Muscle layer of colon (tissue), 2 donors: ENCODE measurements around the gene HDAC6.

Experiments used
- H3K27ac ChIP-seq: one replicate; pipeline ENCODE4 v1.7.0; 2013; ENCODE audit warnings: low read depth, mild to moderate bottlenecking, low read length, moderate library complexity
- H3K27me3 ChIP-seq, 2 donors: one replicate each; pipeline ENCODE4 v1.7.0; 2013; ENCODE audit warnings: low read length in 2 of 2, mild to moderate bottlenecking in 2 of 2; ENCODE audit not compliant: insufficient read depth in 2 of 2, control insufficient read depth in 1 of 2
- H3K36me3 ChIP-seq: one replicate; pipeline ENCODE4 v1.7.0; 2013; ENCODE audit warnings: mild to moderate bottlenecking, low read length; ENCODE audit not compliant: insufficient read depth
- H3K4me1 ChIP-seq: one replicate; pipeline ENCODE4 v1.7.0; 2013; ENCODE audit warnings: mild to moderate bottlenecking, low read length; ENCODE audit not compliant: insufficient read depth
- H3K4me3 ChIP-seq, 2 donors: one replicate each; pipeline ENCODE4 v1.7.0; 2013; ENCODE audit warnings: low read length in 2 of 2, low read depth in 1 of 2, mild to moderate bottlenecking in 1 of 2, moderate library complexity in 1 of 2
- H3K9ac ChIP-seq: one replicate; pipeline ENCODE4 v1.7.0; 2013; ENCODE audit warnings: low read length
- H3K9me3 ChIP-seq: one replicate; pipeline ENCODE4 v1.7.0; 2013; ENCODE audit warnings: mild to moderate bottlenecking, low read length
- donor health status: abdominal sarcoma.
- donor health status: Adenocarcinoma of cecum.

HDAC6 gene

GRCh38 chrX:48782216-48782615, 19.7 kb upstream of the HDAC6 start:
- H3K27me3 ChIP-seq = peaks cover 0 to 10% of the 10 kb centered on the region in 2 donors
- H3K36me3 ChIP-seq = no peaks in the 10 kb centered on the region
- no peak overlapping the region for H3K9ac ChIP-seq
- H3K4me3 ChIP-seq = no peak overlapping the region
- no peaks in the 10 kb centered on the region for H3K9me3 ChIP-seq
- H3K4me1 ChIP-seq = no peaks in the 10 kb centered on the region
- H3K27ac ChIP-seq = no peak overlapping the region

GRCh38 chrX:48782795-48783194, 19.1 kb upstream of the HDAC6 start:
- H3K9ac ChIP-seq = no peak overlapping the region
- no peaks in the 10 kb centered on the region for H3K36me3 ChIP-seq
- no peaks in the 10 kb centered on the region for H3K4me1 ChIP-seq
- H3K27me3 ChIP-seq = peaks cover 0 to 10% of the 10 kb centered on the region in 2 donors
- no peaks in the 10 kb centered on the region for H3K9me3 ChIP-seq
- H3K4me3 ChIP-seq = no peak overlapping the region
- H3K27ac ChIP-seq = no peak overlapping the region

- H3K36me3 ChIP-seq = no peaks in the 10 kb centered on the region
- H3K27me3 ChIP-seq = peaks cover 0 to 19% of the 10 kb centered on the region in 2 donors
- H3K27ac ChIP-seq = no peak overlapping the region
- no peaks in the 10 kb centered on the region for H3K4me1 ChIP-seq
- H3K9ac ChIP-seq = no peak overlapping the region
- H3K4me3 ChIP-seq = no peak overlapping the region
- no peaks in the 10 kb centered on the region for H3K9me3 ChIP-seq
These were observed 17.1 kb upstream of the HDAC6 start for GRCh38 chrX:48784726-48785125.

- Histone ChIP-seq H3K9me3 (no peaks in the 10 kb centered on the region), H3K36me3 (no peaks in the 10 kb centered on the region), H3K9ac (no peak overlapping the region), H3K27ac (no peak overlapping the region), H3K27me3 (peaks cover 0 to 19% of the 10 kb centered on the region in 2 donors), H3K4me3 (no peak overlapping the region), H3K4me1 (no peaks in the 10 kb centered on the region)
These were observed 16.7 kb upstream of the HDAC6 start for GRCh38 chrX:48785186-48785539.

GRCh38 chrX:48785540-48786214, 16.2 kb upstream of the HDAC6 start:
- H3K9ac ChIP-seq = no peak overlapping the region
- peaks cover 0 to 19% of the 10 kb centered on the region in 2 donors for H3K27me3 ChIP-seq
- H3K36me3 ChIP-seq = no peaks in the 10 kb centered on the region
- H3K4me1 ChIP-seq = no peaks in the 10 kb centered on the region
- H3K27ac ChIP-seq = no peak overlapping the region
- H3K4me3 ChIP-seq = no peak overlapping the region
- H3K9me3 ChIP-seq = no peaks in the 10 kb centered on the region

GRCh38 chrX:48786341-48786800, 15.5 kb upstream of the HDAC6 start, which contains the start of gene GATA1:
Gene GATA1 (plus strand): TSS chrX:48786590. CDS start chrX:48791110, 4,520 bp downstream.
- Histone ChIP-seq H3K9ac (no peak within 1 kb of the TSS), H3K27ac (no peak within 1 kb of the TSS), H3K27me3 (peaks cover 0 to 19% of the 10 kb centered on the region in 2 donors), H3K4me3 (no peak within 1 kb of the TSS), H3K4me1 (no peaks in the 10 kb centered on the region), H3K9me3 (no peaks in the 10 kb centered on the region), H3K36me3 (no peaks in the 10 kb centered on the region)

- H3K4me1 ChIP-seq = no peaks in the 10 kb centered on the region
- no peak overlapping the region for H3K27ac ChIP-seq
- no peak overlapping the region for H3K9ac ChIP-seq
- peaks cover 0 to 19% of the 10 kb centered on the region in 2 donors for H3K27me3 ChIP-seq
- no peak overlapping the region for H3K4me3 ChIP-seq
- no peaks in the 10 kb centered on the region for H3K36me3 ChIP-seq
- H3K9me3 ChIP-seq = no peaks in the 10 kb centered on the region
These were observed 14.9 kb upstream of the HDAC6 start for GRCh38 chrX:48786825-48787504.

GRCh38 chrX:48787505-48788443, 14.1 kb upstream of the HDAC6 start:
- H3K4me3 ChIP-seq = no peak overlapping the region
- H3K4me1 ChIP-seq = no peaks in the 10 kb centered on the region
- H3K9me3 ChIP-seq = no peaks in the 10 kb centered on the region
- peaks cover 0 to 19% of the 10 kb centered on the region in 2 donors for H3K27me3 ChIP-seq
- H3K36me3 ChIP-seq = no peaks in the 10 kb centered on the region
- no peak overlapping the region for H3K27ac ChIP-seq
- no peak overlapping the region for H3K9ac ChIP-seq

- Histone ChIP-seq H3K4me1 (no peaks in the 10 kb centered on the region), H3K4me3 (no peak overlapping the region), H3K36me3 (no peaks in the 10 kb centered on the region), H3K9ac (no peak overlapping the region), H3K27me3 (peaks cover 0 to 19% of the 10 kb centered on the region in 2 donors), H3K9me3 (no peaks in the 10 kb centered on the region), H3K27ac (no peak overlapping the region)
These were observed 12.3 kb upstream of the HDAC6 start for GRCh38 chrX:48789366-48790220.

GRCh38 chrX:48790477-48790876, 11.4 kb upstream of the HDAC6 start:
- Histone ChIP-seq H3K36me3 (no peaks in the 10 kb centered on the region), H3K9me3 (no peaks in the 10 kb centered on the region), H3K9ac (no peak overlapping the region), H3K4me3 (no peak overlapping the region), H3K27me3 (peaks cover 0 to 19% of the 10 kb centered on the region in 2 donors), H3K4me1 (no peaks in the 10 kb centered on the region), H3K27ac (no peak overlapping the region)
